Omental fat pad (tissue), 4 donors: Measurements from ENCODE around the gene SLAMF9. TPM values are rescaled to one million over a fixed set of nuclear protein-coding genes. Genes with fewer than 3 reads are reported as not detected.
A peak's percentile ranks its signal among the peaks of the same experiment; 100 is the strongest.

Source experiments
- ATAC-seq: fragments of 150-250 bp; one replicate; pipeline ENCODE4 v1.9.1; 2016; ENCODE audit warnings: mild to moderate bottlenecking, moderate library complexity; ENCODE audit not compliant: low FRiP score
- DNase-seq: peaks from one replicate; pipeline ENCODE4 v3.0.0-alpha.2; 2019; ENCODE audit warnings: low spot score
- CTCF ChIP-seq, 3 donors: fragments of 450-650 bp; IDR thresholded peaks; one replicate each; pipeline ENCODE4 v1.5.1; 2016 to 2017; ENCODE audit warnings: antibody characterized with exemption in 3 of 3, mild to moderate bottlenecking in 3 of 3, moderate library complexity in 2 of 3
- total RNA-seq, 4 donors: library from RNA; depleted of rRNA; stranded (reverse); fragments of >200 nt; gene quantifications; one replicate each; pipeline ENCODE4 v1.1.0, GENCODE V29; 2016

Gene SLAMF9
- total RNA-seq, 4 donors from 2014 or later = 0.56 to 7.2 (median 1.0) TPM; not detected in 1

- TF ChIP-seq CTCF (IDR thresholded peaks at IDR 0.05) = no peak
- ATAC-seq = peak; percentile 76
Measured at GRCh38 chr1:159924791-159925718, 29.0 kb downstream of the SLAMF9 start, which contains the start of gene TAGLN2. TSS of gene TAGLN2 (minus strand) at chr1:159925507. CDS start at chr1:159920509, 4,998 bp downstream.

GRCh38 chr1:159924025-159924790 is 29.8 kb downstream of the SLAMF9 start:
- TF ChIP-seq CTCF (IDR thresholded peaks at IDR 0.05) = no peak
- DNase-seq (peak; percentile 82), ATAC-seq (peak; percentile 66)

More at GRCh38 chr1:159924791-159925718, 29.0 kb downstream of the SLAMF9 start, which contains the start of gene TAGLN2:
- peak; percentile 73 for DNase-seq

GRCh38 chr1:159923203-159924024 is 30.6 kb downstream of the SLAMF9 start:
- ATAC-seq (peak; percentile 38), DNase-seq (peak; percentile 66)
- TF ChIP-seq CTCF (IDR thresholded peaks at IDR 0.05) = no peak

- no peak for TF ChIP-seq CTCF (IDR thresholded peaks at IDR 0.05)
- DNase-seq (no peak), ATAC-seq (no peak)
Measured at GRCh38 chr1:159922511-159923202, 31.4 kb downstream of the SLAMF9 start.

GRCh38 chr1:159921700-159922504 is 32.1 kb downstream of the SLAMF9 start:
- DNase-seq (no peak), ATAC-seq (no peak)
- TF ChIP-seq CTCF (IDR thresholded peaks at IDR 0.05) = no peak
